Stomach (tissue), 9 donors: ENCODE results near the gene CDH5. TPM values are rescaled to one million over a fixed set of nuclear protein-coding genes. Genes with fewer than 3 reads are reported as not detected.

Experiments
- DNase-seq, 2 donors: peaks; one replicate each; pipeline versions ENCODE4 v3.0.0 to v3.0.0-alpha.2; 2013 to 2019
- H3K27ac ChIP-seq, 5 donors: fragments of 200-600 bp in 4 of 5; sonication (generic) in 4 of 5; one replicate each; pipeline ENCODE4 v1.5.1; 2013 to 2019; ENCODE audit warnings: mild to moderate bottlenecking in 1 of 5, moderate library complexity in 1 of 5
- H3K27me3 ChIP-seq, 3 donors: fragments of 200-600 bp; sonication (generic); one replicate each; pipeline ENCODE4 v1.5.1; 2017 to 2019; ENCODE audit warnings: mixed run types in 1 of 3
- H3K36me3 ChIP-seq, 4 donors: fragments of 200-600 bp; sonication (generic); 1 replicate in 3 of 4; 2 replicates in 1 of 4; pipeline ENCODE4 v1.5.1; 2016 to 2019
- H3K4me1 ChIP-seq, 4 donors: fragments of 200-600 bp; sonication (generic); one replicate each; pipeline ENCODE4 v1.5.1; 2016 to 2019
- H3K4me3 ChIP-seq, 4 donors: fragments of 200-600 bp; sonication (generic) in 3 of 4; one replicate each; pipeline ENCODE4 v1.5.1; 2016 to 2019; ENCODE audit warnings: mild to moderate bottlenecking in 1 of 4
- H3K9me3 ChIP-seq, 4 donors: fragments of 200-600 bp; sonication (generic); one replicate each; pipeline ENCODE4 v1.5.1; 2016 to 2019
- CTCF ChIP-seq, 7 experiments: fragments of 450-650 bp in 4 of 7; fragments of 200-600 bp in 3 of 7; sonication (generic) in 3 of 7; IDR thresholded peaks; one replicate each; pipeline ENCODE4 v1.5.1; 2016 to 2019; ENCODE audit warnings: antibody characterized with exemption in 7 of 7, control low read depth in 2 of 7, mild to moderate bottlenecking in 1 of 7
- EP300 ChIP-seq: sonication (generic); formaldehyde crosslinking; IDR thresholded peaks from one replicate; pipeline ENCODE4 v1.6.1; 2017; ENCODE audit warnings: antibody characterized with exemption
- POLR2A ChIP-seq, 4 donors: fragments of 450-650 bp; IDR thresholded peaks; one replicate each; pipeline ENCODE4 v1.6.1; 2016; ENCODE audit warnings: antibody characterized with exemption in 4 of 4, control low read depth in 2 of 4, mild to moderate bottlenecking in 1 of 4, moderate library complexity in 1 of 4
- POLR2AphosphoS5 ChIP-seq, 3 donors: sonication (generic); formaldehyde crosslinking; IDR thresholded peaks; one replicate each; pipeline ENCODE4 v1.6.1; 2016; ENCODE audit warnings: antibody characterized with exemption in 3 of 3
- WGBS, 5 donors: extraction: QIAGEN DNeasy Blood & Tissue Kit in 3 of 5; methylation state at CpG; one replicate each; pipeline versions ENCODE4 v1.1.5 to v1.1.7; 2013 to 2018; 5-methylcytosine and 5-hydroxymethylcytosine counted together
- intact Hi-C: fragments of 100-400 bp; cut with DNase I; formaldehyde crosslinking; loops from one replicate; pipeline ENCODE4 v1.15.1; 2023; ENCODE audit warnings: low total_unique reads
- polyA plus RNA-seq, 3 donors: library from polyadenylated mRNA; stranded (reverse); fragments of 200-250 nt; gene quantifications; one replicate each; pipeline ENCODE4 v1.2.3, GENCODE V29; 2013
- total RNA-seq, 5 donors: library from RNA; depleted of rRNA; stranded (reverse); fragments of >200 nt; gene quantifications; one replicate each; pipeline versions ENCODE4 v1.1.0 to v1.2.3, GENCODE V29; 2014 to 2016
- donor health status: healthy with polysubstance abuse.
- donor health status: Bipolar disorder and iron deficiency.
- donor health status: healthy.

Gene CDH5
- total and polyA plus RNA-seq, 8 donors: 2.4 to 46.9 (median 17.2) TPM

GRCh38 chr16:66395806-66396555, 29.5 kb downstream of the CDH5 start:
- H3K9me3 ChIP-seq: no peaks in the 10 kb centered on the region
- intact Hi-C loops: no loop called here
- H3K4me3 ChIP-seq: no peak overlapping the region
- WGBS, 5 donors: 83 to 88% (median 86%) methylated on average over 5 to 7 of the region's 7 CpGs
- DNase-seq: no peak
- no peak overlapping the region for H3K27ac ChIP-seq
- TF ChIP-seq EP300 (no peak), CTCF (IDR thresholded peaks at IDR 0.05) (no peak), POLR2AphosphoS5 (IDR thresholded peaks at IDR 0.05) (no peak), POLR2A (IDR thresholded peaks at IDR 0.05) (no peak)
- peaks cover 0 to 4% (median 0%) of the 10 kb centered on the region in 4 donors for H3K36me3 ChIP-seq
- H3K4me1 ChIP-seq: no peaks in the 10 kb centered on the region
- H3K27me3 ChIP-seq: peaks cover 0 to 6% (median 0%) of the 10 kb centered on the region in 3 donors

GRCh38 chr16:66397736-66398433, 31.4 kb downstream of the CDH5 start:
- intact Hi-C loops: no loop called here
- Histone ChIP-seq H3K4me3 (no peak overlapping the region), H3K27me3 (peaks cover 0 to 12% (median 0%) of the 10 kb centered on the region in 3 donors), H3K4me1 (no peaks in the 10 kb centered on the region), H3K36me3 (peaks cover 0 to 4% (median 0%) of the 10 kb centered on the region in 4 donors), H3K9me3 (no peaks in the 10 kb centered on the region), H3K27ac (no peak overlapping the region)
- 66 to 89% (median 79%) methylated on average over 5 of the region's 5 CpGs for WGBS, 5 donors
- no peak for DNase-seq
- no peak for TF ChIP-seq EP300
- TF ChIP-seq CTCF (IDR thresholded peaks at IDR 0.05): no peak
- TF ChIP-seq POLR2A (IDR thresholded peaks at IDR 0.05): no peak
- TF ChIP-seq POLR2AphosphoS5 (IDR thresholded peaks at IDR 0.05): no peak

GRCh38 chr16:66399031-66399430, 32.5 kb downstream of the CDH5 start:
- WGBS, 5 donors: 71 to 88% (median 78%) methylated on average over 3 of the region's 3 CpGs
- no peak overlapping the region for H3K4me3 ChIP-seq
- H3K27me3 ChIP-seq: peaks cover 0 to 17% (median 0%) of the 10 kb centered on the region in 3 donors
- no peaks in the 10 kb centered on the region for H3K9me3 ChIP-seq
- H3K4me1 ChIP-seq: no peaks in the 10 kb centered on the region
- TF ChIP-seq POLR2AphosphoS5 (IDR thresholded peaks at IDR 0.05) (no peak), POLR2A (IDR thresholded peaks at IDR 0.05) (no peak), EP300 (no peak), CTCF (IDR thresholded peaks at IDR 0.05) (no peak)
- intact Hi-C loops: no loop called here
- peaks cover 0 to 4% (median 0%) of the 10 kb centered on the region in 4 donors for H3K36me3 ChIP-seq
- H3K27ac ChIP-seq: no peak overlapping the region
- no peak for DNase-seq

- peaks cover 0 to 4% (median under 1%) of the 10 kb centered on the region in 4 donors for H3K9me3 ChIP-seq
- WGBS, 5 donors: 45 to 59% (median 54%) methylated on average over 3 of the region's 3 CpGs
- DNase-seq: peak in 1 of 2 donors; percentile 58
- peaks cover 0 to 21% (median 0%) of the 10 kb centered on the region in 3 donors for H3K27me3 ChIP-seq
- H3K4me3 ChIP-seq: no peak overlapping the region
- peaks cover 0 to 4% (median 0%) of the 10 kb centered on the region in 4 donors for H3K36me3 ChIP-seq
- intact Hi-C loops: no loop called here
- no peaks in the 10 kb centered on the region for H3K4me1 ChIP-seq
- TF ChIP-seq EP300 (no peak), POLR2A (IDR thresholded peaks at IDR 0.05) (no peak), POLR2AphosphoS5 (IDR thresholded peaks at IDR 0.05) (no peak), CTCF (IDR thresholded peaks at IDR 0.05) (no peak)
- H3K27ac ChIP-seq: no peak overlapping the region
Measured at GRCh38 chr16:66399930-66400329, 33.4 kb downstream of the CDH5 start.
